DMS79 (cell line): ENCODE data around the gene PLGRKT.
"Not testable (repeated sequence)": the region's sequence is repeated elsewhere in the genome, so short reads cannot be mapped to it uniquely, and the experiment has no call there.

Source experiments
- DNase-seq: peaks from one replicate; lab custom pipeline; 2025; lab: John Stamatoyannopoulos, UW

PLGRKT gene

DNA sequence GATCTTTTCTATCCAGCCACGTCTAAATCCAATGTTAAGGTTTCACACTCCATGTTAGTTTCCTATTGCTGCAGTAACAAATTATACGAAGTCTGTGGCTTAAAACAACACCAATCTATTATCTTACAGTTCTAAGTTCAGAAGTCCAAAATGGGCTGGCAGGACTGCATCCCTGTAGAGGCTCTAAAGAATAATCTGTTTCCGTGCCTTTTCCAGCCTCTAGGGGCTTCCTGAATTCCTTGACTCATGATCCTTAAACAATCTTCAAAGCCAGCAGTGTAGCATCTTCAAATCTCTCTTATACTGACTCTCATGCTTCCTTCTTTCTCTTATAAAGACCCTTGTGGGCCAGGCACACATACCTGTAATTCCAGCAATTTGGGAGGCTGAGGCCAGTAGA lies 6.8 kb downstream of the PLGRKT start:
- DNase-seq = no peak

DNA sequence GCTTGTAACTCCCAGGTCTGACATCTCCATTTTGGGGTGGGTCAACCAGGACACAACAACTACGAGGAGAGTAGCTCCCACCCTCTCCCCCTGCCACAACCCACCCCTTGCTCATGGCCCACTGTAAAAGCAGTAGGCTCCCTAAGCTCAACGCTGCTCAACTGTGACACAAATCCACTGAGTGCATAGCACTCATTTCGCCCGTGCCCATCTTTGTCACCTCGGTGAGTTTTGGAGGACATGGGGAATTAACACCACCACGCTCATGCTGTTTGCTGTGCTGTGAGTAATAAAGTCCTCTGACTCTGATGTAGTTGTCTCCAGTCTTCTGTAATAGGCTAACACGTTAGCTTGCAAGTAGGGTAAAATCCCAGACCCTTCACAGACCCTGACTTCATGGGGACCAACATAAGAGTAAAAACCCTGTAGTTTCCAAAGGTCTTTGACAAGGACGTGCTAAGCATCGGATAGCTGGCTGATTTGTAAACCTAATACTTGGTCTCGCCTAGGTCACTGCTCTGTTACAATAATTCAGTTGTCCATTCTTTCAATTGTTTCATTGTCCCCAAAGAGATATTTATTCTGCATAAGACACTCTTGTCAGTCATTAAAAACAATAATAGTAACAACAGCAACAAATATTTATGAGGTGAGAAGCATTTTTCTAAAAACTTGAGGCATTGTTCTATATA lies 7.7 kb downstream of the PLGRKT start:
- DNase-seq = no peak

DNA sequence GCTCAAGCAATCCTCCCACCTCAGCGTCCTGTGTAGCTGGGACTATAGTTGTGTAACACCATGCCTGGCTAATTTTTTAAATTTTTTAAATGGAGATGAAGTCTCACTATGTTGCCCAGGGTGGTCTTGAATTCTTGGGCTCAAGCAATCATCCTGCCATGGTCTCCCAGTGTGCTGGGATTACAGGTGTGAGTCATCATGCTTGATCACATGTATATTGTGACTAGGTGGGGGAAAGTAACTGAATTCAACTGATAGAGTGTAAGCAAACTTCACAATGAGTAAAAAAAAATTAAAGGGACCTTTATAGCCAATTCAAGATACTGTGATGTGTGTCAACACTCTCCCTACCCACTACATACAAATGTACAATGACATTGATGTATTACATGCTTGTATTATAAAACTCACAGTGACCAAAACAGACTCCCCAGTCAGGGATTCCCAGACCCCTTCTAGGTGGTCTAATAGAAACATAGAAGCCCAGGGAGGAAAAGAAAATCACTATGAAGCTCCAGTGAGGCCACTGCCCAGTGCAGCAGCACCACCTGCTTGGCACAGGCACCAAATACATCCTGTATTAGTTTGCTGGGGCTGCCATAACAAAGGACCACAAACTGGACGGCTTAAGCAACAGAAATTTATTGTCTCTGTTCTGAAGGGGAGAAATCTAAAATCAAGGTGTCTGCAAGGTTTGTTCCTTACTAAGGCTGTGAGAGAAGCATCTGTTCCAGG lies 8.8 kb downstream of the PLGRKT start:
- DNase-seq = no peak

DNA sequence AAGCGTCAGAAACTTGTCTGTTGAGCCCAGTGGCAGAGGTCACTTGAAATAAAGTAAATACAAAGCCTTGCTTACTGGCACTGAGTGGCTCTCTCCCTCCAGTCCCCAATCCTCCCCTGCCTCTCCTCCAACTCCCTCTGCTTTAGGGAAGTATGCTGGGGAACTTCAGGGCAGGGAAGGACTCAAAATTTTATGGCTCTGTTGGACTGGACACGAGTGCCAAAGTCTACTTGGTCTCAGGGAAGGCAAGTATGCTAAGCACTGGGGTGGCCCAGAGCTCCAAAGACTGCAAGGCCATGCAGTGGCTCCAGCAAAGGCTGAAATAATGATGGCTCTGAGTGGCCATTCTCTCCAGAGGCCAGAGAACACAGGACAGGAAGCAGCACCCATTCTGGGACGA lies 9.6 kb downstream of the PLGRKT start:
- DNase-seq = no peak

DNA sequence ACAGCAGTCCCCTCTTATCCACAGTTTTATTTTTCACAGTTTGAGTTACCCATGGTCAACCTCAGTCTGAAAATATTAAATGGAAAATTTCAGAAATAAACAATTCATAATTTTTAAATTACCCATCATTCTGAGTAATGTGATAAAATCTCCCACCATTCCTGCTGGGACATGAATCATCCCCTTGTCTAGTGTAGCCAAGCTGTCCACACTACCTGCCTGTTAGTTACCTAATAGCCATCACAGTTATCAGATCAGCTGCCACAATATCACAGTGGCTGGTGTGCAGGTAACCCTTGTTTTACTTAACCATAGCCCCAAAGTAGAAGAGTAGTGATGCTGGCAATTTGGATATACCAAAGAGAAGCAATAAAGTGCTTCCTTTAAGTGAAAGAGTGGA lies 10.7 kb downstream of the PLGRKT start:
- no peak for DNase-seq

DNA sequence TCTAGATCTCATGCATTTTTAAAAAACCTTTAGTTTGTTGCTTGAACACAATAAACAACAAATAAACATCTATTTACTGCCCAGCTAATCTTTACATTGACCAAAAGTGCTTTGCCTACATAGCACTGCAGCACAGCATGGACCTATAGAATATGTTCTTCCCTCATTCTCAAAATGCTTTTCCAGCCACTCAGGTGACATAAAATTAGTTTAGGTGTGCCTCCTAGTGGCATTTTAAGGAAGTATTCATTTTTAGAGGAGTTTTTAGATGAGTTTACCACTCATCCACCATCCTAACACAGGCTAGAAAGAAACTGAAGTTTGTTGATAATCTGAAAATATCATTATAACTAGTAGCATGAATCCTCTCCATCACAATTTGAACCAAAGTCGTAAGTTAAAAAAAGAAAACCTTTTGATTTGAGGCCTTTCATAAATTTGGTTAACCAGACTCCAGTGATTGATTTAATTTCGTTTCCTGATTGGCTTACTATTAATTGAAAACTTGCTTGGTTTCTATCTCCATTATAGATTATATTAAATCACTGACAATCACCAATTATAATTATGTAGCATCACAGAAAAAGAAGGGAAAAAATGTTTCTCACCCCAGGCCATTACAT lies 12.6 kb downstream of the PLGRKT start:
- no peak for DNase-seq

DNA sequence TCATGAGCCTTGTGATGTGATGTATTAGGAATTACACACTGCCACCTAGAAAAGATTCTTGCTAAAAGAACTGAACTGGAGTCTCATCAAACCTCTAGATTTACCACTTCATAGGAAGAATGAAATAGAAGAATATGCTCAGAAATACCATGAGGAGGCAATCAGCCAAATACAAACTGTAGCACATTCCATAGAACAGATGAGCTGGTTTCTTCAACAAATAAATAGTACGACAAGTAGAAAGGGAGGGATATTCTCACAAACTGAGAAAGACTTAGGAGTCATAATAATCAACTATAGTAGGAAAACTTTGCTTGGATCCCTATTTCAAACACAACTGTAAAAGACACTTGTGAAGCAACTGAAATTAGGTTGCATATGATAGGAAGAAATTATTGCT lies 15.4 kb downstream of the PLGRKT start:
- DNase-seq = no peak

DNA sequence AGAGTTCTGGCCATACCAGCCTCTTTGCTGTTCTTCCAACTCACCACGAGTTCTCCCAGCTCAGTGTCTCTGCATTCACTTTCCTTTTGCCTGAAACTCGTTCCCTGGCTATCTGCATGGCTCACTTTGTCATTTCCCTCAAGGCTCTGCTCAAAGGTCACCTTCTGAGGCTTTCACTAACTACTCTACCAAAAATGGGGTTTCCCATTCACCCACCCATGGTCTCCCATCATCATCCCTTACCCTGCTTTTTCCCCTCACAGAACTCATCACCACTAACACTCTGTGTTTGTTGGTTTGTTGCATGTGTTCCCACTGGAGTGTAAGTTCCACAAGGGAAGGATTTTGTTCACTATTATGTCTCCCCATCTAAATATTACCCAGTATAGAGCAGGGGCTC lies 16.6 kb downstream of the PLGRKT start:
- no peak for DNase-seq

DNA sequence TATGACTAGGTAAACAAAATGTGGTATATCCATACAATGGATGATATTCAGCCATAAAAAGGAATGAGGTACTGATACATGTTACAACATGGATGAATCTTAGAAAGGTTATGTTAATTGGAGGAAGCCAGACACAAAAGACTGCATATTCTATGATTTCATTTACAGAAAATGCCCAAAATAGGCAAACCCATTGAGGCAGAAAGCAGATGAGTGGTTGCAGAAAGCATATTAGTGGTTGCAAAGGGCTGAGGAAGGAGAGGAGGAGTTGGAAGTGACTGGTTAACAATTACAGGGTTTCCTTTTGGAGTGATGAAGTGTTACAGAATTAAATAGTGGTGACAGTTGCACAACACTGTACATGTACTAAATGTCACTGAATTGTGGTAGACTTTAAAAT lies 17.7 kb downstream of the PLGRKT start:
- DNase-seq = no peak

DNA sequence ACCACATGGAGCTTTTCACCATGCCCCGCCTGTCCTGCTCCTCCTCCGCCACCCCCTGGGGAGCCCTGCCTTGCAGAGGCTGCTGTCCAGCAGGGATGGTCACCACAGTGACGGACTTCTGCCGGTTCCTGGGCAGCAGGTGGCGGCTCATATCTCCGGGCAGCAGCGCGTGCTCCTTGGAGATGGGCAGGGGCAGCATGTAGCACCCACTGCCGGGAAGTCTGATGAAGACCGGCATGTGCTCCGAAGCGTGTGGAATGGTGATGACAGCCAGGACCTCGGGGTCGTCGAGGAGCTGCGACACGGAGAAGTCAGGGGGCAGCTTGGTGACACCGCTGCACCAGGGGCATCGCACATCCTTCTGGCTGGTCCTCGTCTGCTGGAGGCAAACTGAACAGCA lies 19.2 kb downstream of the PLGRKT start:
- no peak for DNase-seq

DNA sequence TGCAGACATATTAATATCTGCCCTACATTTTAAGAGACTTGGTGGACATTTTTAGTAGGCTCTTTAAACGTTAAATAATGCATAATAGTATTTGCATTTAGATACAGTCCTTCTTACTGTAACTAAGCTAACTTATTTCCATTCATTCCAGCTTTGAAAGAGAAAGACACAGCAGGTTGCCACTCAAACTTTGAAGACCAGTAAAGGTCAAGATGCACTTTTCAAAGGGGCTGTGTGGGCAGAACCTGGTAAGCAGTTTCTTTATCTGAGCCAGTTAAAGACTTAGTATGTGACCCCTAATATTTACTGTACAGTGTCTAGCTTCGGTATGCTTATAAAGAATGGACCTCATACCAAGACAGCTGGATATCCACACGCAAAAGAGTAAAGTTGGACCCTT lies 20.8 kb downstream of the PLGRKT start:
- DNase-seq = no peak

DNA sequence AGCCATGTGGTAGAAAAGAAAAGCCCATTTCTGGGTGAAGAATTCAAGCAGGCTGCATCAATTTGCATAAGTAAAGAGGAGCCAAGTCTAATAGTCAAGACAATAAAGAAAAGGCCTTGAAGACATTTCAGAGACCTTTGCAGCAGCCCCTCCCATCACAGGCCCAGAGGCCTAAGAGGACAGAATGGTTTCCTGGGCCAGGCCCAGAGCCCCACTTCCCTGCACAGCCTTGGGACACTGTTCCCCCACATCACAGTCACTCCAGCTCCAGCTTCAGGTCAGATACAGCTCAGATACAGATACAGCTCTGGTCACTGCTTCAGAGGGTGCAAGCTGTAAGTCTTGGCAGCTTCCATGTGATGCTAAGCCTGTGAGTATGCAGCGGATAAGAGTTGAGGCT lies 29.1 kb downstream of the PLGRKT start:
- DNase-seq = no peak

DNA sequence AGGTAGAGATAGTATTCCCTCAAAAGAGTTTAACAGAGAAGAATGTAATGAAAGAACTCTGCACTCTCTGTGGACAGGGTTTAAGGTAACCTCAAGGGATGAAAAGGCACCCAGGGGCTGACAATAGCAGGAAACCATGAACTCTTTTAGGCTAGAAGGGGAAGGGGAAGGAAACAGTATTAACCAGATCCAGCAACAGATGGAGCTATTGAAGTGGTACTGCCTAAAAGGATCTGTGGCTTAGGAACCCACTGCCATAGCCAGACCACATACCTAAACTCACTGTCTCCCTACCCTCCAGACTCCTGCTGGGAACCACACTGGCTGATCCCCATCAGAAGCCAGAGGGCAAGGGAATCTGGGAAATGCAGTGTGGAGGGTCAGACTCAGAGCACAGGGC lies 35.5 kb downstream of the PLGRKT start:
- DNase-seq = no peak

DNA sequence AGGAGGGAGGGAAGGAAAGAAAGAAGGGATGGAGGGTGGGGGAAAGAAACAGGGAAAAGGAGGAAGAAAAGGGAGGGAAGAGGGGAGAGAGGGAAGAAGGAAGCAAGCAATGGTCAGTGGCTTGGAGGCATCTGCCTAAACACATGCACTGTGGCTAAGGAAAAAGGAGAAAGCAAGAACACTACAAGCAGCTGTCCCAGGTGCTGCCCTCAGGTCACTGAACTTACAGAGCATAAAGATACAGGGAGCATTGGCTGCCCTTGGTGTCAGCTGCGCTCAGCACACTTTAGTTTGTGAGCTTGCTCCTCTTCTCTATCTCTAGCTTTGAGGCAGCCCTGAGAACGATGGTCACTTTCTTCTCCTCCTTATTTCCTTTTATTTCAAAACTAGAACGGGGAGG lies 40.2 kb downstream of the PLGRKT start:
- DNase-seq = not testable (repeated sequence)

DNA sequence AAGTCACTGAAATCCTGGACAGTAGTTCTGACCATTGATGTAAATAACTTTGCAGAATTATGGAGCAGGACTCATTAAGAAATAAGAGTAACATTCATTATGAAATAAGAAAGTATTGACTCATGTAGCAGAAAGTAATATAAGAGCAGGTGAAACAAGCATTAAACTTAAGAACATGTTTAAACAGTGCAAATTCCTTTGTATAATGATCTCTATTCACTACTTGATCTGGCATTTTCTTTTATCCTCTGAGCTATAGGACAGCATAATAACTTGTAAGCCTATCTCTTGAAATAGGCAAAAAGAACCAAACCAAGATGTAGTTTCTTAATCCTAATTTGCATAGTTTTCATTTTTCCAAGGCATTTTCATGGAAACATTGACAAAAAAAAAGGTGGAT lies 42.3 kb downstream of the PLGRKT start:
- no peak for DNase-seq

DNA sequence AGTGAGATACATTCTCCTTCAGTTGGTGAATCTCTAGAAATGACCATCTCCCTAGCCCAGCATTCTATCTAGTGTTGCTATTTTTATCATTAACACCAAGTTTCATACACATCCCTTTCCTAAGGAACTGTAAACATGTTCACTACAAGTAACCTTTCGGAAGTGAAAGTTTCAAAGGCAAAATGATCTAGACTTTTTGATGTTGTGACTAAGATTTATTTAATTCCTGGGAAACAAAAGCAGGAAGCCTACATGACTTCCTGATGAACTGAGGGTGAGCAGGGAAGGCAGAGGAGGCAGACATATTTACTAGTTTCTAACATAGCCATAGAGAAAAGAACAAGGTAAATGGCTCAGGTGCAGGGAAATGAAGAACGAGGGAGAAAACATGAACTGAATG lies 43.7 kb downstream of the PLGRKT start:
- DNase-seq = not testable (repeated sequence)

DNA sequence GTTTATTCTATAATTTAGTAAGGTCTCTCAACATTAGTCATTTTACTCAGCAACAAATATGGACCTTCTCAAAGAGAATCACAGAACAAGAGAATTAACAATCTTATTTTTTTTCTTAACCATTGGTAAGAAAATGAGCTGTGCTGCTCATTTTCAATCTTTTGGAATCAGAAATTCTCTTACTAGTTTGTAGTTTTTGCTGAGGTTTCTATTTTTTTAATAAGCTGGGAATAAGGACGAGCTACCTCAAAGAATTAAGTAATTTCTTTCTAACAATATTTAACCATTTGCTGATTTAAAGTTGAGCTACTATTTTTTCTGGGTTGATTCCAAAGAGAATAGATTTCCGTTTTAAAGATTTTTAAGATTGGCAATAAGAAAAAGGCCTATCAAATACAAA lies 44.2 kb downstream of the PLGRKT start:
- DNase-seq = no peak

DNA sequence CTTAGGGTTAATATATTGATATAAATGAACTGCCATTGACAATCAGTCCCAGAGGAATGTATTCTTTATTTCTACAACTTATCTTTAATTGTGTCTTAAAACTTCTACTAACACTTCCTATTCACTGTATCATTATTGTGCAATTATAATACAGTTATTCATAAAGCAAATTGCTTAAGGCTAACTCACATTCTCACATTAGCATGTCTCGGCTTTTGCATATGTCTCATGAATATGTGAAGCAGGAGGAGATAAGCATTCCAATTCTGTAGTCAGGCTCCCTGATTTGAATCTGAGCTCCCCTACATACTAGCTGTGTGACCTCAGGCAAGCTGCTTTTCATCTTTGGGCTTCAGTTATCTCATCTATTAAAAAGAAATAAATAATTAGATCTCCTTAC lies 45.4 kb downstream of the PLGRKT start:
- DNase-seq = no peak

DNA sequence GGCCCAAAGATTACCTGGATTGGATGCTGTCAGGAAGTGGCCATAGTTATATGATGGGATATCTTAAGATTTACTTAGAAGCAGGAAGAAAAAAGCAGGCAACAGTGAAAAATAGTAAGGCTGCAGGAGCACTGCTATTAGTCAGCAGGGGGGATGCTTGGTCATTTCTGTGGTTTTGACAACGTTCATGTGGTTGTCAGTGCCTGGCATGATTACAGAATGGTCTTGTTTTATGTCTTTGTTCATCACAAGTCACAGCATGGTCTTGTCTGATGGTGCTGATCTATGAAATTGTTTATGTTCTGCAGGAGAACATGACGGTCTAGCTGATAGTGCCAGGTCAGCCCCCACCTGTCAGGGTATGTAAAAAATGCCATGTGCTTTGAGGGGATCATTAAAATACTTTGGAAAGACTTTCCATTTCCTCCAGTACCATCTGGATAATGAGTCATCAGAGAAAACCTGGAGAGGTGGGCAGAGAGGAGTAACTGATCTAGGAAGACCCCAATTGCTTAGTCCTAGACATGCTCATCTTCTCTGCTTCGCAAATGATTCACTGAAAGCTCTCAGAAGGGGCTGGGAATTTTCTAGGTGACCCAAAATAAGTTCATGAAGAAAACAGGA lies 48.5 kb downstream of the PLGRKT start:
- DNase-seq = no peak

DNA sequence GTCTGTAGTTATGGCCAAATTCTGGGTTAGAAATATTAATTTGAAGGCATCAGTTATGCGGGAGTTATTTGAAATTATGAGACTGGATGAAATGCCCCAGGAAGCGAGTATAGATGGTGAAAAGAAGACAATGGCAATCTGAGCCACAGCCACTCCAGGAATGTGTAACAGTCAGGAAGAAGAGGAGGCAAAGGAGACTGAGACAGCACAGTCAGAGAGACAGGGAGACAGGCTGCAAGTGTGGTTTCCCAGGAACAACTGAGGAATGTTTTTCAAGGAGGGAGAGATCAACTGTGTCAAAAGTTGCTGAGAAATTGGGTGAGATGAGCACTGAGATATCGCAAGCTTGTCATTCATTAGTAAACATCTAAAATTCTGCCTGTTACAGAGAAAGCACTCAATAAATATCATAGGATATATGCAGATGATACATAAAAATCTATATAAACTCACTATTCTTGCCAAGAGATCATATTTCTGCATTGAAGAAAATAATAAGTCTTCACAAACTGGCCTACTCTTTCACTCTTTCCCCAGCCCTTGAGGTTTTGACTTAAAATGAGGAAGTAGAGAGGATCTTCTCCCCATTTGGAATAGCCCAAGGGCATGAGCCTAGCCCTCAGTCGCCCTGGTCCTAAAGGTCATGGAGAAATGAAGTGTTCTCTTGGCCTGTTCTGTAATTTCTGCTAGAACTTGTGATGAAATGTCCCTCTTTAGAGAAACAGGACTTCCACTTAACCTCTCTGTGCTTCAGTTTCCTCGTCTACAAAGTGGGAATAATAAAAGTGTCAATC lies 49.5 kb downstream of the PLGRKT start:
- DNase-seq = no peak

DNA sequence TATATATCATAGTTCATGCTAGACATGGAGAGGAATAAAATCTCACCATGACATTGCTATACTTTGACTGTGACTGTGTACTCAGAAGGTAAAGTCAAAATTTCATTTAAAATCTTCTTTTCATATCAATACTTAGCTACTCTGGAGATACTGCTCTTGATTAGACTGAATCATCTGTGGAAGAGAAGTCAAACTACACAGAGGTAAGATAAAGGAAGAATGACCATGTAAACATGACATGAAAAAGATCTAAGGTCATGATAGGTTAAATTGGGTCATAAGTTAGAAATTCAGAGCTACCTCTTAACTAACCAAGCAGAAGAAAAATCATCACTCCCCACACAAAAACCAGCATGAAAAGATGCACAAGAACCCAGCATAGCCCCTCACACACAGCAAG lies 53.3 kb downstream of the PLGRKT start:
- no peak for DNase-seq

DNA sequence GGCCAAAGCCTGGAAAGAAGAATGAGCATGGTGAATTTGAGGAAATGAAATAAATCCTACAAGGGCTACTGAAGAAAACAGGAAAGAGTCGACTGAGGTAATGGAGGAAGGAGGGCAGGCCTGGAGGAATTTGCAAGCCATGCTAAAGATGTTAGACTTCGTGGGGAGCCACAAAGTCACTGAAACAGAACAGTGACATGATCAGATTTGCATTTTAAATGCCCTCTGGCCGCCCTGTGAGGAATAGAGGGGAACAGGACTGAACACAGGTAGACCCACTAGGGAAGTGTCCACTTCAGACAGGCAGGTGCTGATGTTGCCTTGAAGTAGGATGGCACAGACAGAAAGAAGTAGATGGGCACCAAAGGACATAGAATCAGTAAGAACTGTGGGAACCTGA lies 55.2 kb downstream of the PLGRKT start:
- DNase-seq = no peak
